Fibroblast of lung (primary cell): Measurements from ENCODE around the gene SYMPK. TPM values are rescaled to one million over a fixed set of nuclear protein-coding genes. Genes with fewer than 3 reads are reported as not detected.

Experiments
- DNase-seq, 2 donors: peaks; one replicate each; pipeline versions ENCODE4 v3.0.0 to v3.0.0-alpha.2; 2010; ENCODE audit warnings: low read depth in 2 of 2
- H2AFZ ChIP-seq: 2 replicates; pipeline ENCODE4 v1.5.1; 2012; ENCODE audit warnings: low read length, control low read depth, inconsistent platforms
- H3K27ac ChIP-seq: 2 replicates; pipeline ENCODE4 v1.5.1; 2011; ENCODE audit warnings: low read length, control low read depth; ENCODE audit not compliant: insufficient read depth
- H3K27me3 ChIP-seq: 2 replicates; pipeline ENCODE4 v1.5.1; 2011; ENCODE audit warnings: mild to moderate bottlenecking, low read length; ENCODE audit not compliant: control insufficient read depth, insufficient read depth
- H3K36me3 ChIP-seq: 2 replicates; pipeline ENCODE4 v1.5.1; 2011; ENCODE audit warnings: low read length; ENCODE audit not compliant: control insufficient read depth, insufficient read depth
- H3K4me1 ChIP-seq: 2 replicates; pipeline ENCODE4 v1.5.1; 2011; ENCODE audit warnings: low read length; ENCODE audit not compliant: control insufficient read depth, insufficient read depth; ENCODE audit errors: extremely low read depth
- H3K4me2 ChIP-seq: 2 replicates; pipeline ENCODE4 v1.5.1; 2011; ENCODE audit warnings: low read length, control low read depth; ENCODE audit not compliant: insufficient read depth; ENCODE audit errors: extremely low read depth
- H3K4me3 ChIP-seq, 4 experiments: fragments of 200-600 bp in 1 of 4; sonication (generic) in 1 of 4; replicated peaks in 1 of 4; 2 replicates each; pipeline ENCODE4 v1.5.1; 2011 to 2016; ENCODE audit warnings: low read length in 4 of 4, low read depth in 3 of 4, mild to moderate bottlenecking in 3 of 4, control low read depth in 2 of 4, inconsistent platforms in 1 of 4, mixed read lengths in 1 of 4; ENCODE audit not compliant: insufficient read depth in 1 of 4; ENCODE audit errors: control extremely low read depth in 1 of 4
- H3K79me2 ChIP-seq: 2 replicates; pipeline ENCODE4 v1.5.1; 2012; ENCODE audit warnings: mild to moderate bottlenecking, low read length, inconsistent platforms; ENCODE audit not compliant: control insufficient read depth, insufficient read depth
- H3K9ac ChIP-seq: 2 replicates; pipeline ENCODE4 v1.5.1; 2011; ENCODE audit warnings: mild to moderate bottlenecking, low read length, control low read depth; ENCODE audit not compliant: insufficient read depth
- H3K9me3 ChIP-seq: 2 replicates; pipeline ENCODE4 v1.5.1; 2012; ENCODE audit warnings: low read depth, low read length; ENCODE audit not compliant: control insufficient read depth, insufficient read depth
- H4K20me1 ChIP-seq: 2 replicates; pipeline ENCODE4 v1.5.1; 2011; ENCODE audit warnings: low read length; ENCODE audit not compliant: control insufficient read depth, insufficient read depth; ENCODE audit errors: extremely low read depth
- CTCF ChIP-seq, 2 donors: IDR thresholded peaks in 1 of 2; conservative IDR thresholded peaks in 1 of 2; 1 replicate in 1 of 2; 2 replicates in 1 of 2; pipeline ENCODE4 v1.5.1; 2011 to 2012; ENCODE audit warnings: low read length in 2 of 2, control low read depth in 1 of 2, inconsistent platforms in 1 of 2, low read depth in 1 of 2, mild to moderate bottlenecking in 1 of 2
- EZH2 ChIP-seq: IDR thresholded peaks from 2 replicates; pipeline ENCODE4 v1.5.1; 2012; ENCODE audit warnings: low read length, control low read depth, mild to moderate bottlenecking; ENCODE audit errors: missing control alignments
- polyA plus RNA-seq, 2 donors: library from polyadenylated mRNA; depleted of rRNA in 1 of 2; stranded (reverse) in 1 of 2; unstranded in 1 of 2; fragments of >200 nt; gene quantifications; 2 replicates each; pipeline ENCODE4 v1.2.1, GENCODE V29; 2011 to 2012; ENCODE audit warnings: missing spikeins in 1 of 2
- total RNA-seq: library from RNA; depleted of rRNA; stranded (reverse); fragments of >200 nt; gene quantifications from 2 replicates; pipeline ENCODE4 v1.2.1, GENCODE V29; 2014

SYMPK gene
- total and polyA plus RNA-seq, 2 donors (not counting 1 experiment from before 2014, with no cell fraction given), result 32.2 to 48.2 TPM

GRCh38 chr19:45794627-45795026, 68.3 kb downstream of the SYMPK start:
- Histone ChIP-seq H3K27me3 (no peaks in the 10 kb centered on the region), H3K4me2 (no peak overlapping the region), H3K9me3 (no peaks in the 10 kb centered on the region), H3K9ac (no peak overlapping the region), H4K20me1 (no peaks in the 10 kb centered on the region), H3K4me3 (no peak overlapping the region), H3K27ac (no peak overlapping the region), H3K36me3 (peaks cover 3% of the 10 kb centered on the region), H2AFZ (no peak overlapping the region), H3K79me2 (peaks cover 19% of the 10 kb centered on the region), H3K4me1 (peaks cover 8% of the 10 kb centered on the region)
- DNase-seq, result no peak
- TF ChIP-seq EZH2 (no peak), CTCF (conservative IDR thresholded peaks at IDR 0.05 in 1 of 2, IDR thresholded peaks at IDR 0.05 in 1 of 2; ENCODE audit: low read depth in 1 of 2, low read length in 2 of 2) (no peak)

- no peaks in the 10 kb centered on the region for H4K20me1 ChIP-seq
- H3K9me3 ChIP-seq, result no peaks in the 10 kb centered on the region
- H3K27me3 ChIP-seq, result no peaks in the 10 kb centered on the region
- H3K27ac ChIP-seq, result no peak overlapping the region
- peaks cover 19% of the 10 kb centered on the region for H3K79me2 ChIP-seq
- DNase-seq, result no peak
- peaks cover 8% of the 10 kb centered on the region for H3K4me1 ChIP-seq
- no peak overlapping the region for H3K4me2 ChIP-seq
- H3K36me3 ChIP-seq, result peaks cover 6% of the 10 kb centered on the region
- TF ChIP-seq EZH2 (no peak), CTCF (conservative IDR thresholded peaks at IDR 0.05 in 1 of 2, IDR thresholded peaks at IDR 0.05 in 1 of 2; ENCODE audit: low read depth in 1 of 2, low read length in 2 of 2) (no peak)
- no peak overlapping the region for H3K9ac ChIP-seq
- no peak overlapping the region for H2AFZ ChIP-seq
- H3K4me3 ChIP-seq, result no peak overlapping the region
Observed at GRCh38 chr19:45793876-45794275, 69.1 kb downstream of the SYMPK start.

- Histone ChIP-seq H3K36me3 (peaks cover 7% of the 10 kb centered on the region), H3K4me2 (peak overlapping the region; percentile 63), H3K4me3 (peak overlapping the region in 1 of 4 experiments; percentile 33), H3K4me1 (peaks cover 8% of the 10 kb centered on the region), H3K79me2 (peaks cover 19% of the 10 kb centered on the region), H3K27ac (peak overlapping the region; percentile 64), H3K9me3 (no peaks in the 10 kb centered on the region), H3K9ac (no peak overlapping the region), H2AFZ (no peak overlapping the region), H3K27me3 (no peaks in the 10 kb centered on the region), H4K20me1 (no peaks in the 10 kb centered on the region)
- no peak for DNase-seq
- TF ChIP-seq CTCF (conservative IDR thresholded peaks at IDR 0.05 in 1 of 2, IDR thresholded peaks at IDR 0.05 in 1 of 2; ENCODE audit: low read depth in 1 of 2, low read length in 2 of 2) (no peak), EZH2 (no peak)
Observed at GRCh38 chr19:45793178-45793564, 69.8 kb downstream of the SYMPK start.
